ENCODE measurements around the gene BRCA1.
"Not testable (repeated sequence)": the region's sequence is repeated elsewhere in the genome, so short reads cannot be mapped to it uniquely, and the experiment has no call there.

BRCA1 gene

GRCh38 chr17:43140396-43141332, 15.5 kb upstream of the BRCA1 start:
- Histone ChIP-seq H3K4me1 (ENCODE audit: insufficient read depth, poor library complexity, severe bottlenecking) (no peaks in the 10 kb centered on the region), H3K4me3 (ENCODE audit: severe bottlenecking) (no peak overlapping the region), H3K9me3 (ENCODE audit: severe bottlenecking) (no peaks in the 10 kb centered on the region), H3K27me3 (ENCODE audit: insufficient read depth, poor library complexity, severe bottlenecking) (no peaks in the 10 kb centered on the region), H3K27ac (ENCODE audit: poor library complexity, severe bottlenecking) (no peak overlapping the region), H3K36me3 (ENCODE audit: low read depth) (0 out of 2 replicates have a peak, but pooled peaks cover 11% of the 10 kb centered on the region)
- no peak for TF ChIP-seq CTCF (IDR thresholded peaks at IDR 0.05; ENCODE audit: poor library complexity, severe bottlenecking)
- no peak for ATAC-seq (ENCODE audit: low read depth)
- DNase-seq (ENCODE audit: low spot score), result no peak

DNA sequence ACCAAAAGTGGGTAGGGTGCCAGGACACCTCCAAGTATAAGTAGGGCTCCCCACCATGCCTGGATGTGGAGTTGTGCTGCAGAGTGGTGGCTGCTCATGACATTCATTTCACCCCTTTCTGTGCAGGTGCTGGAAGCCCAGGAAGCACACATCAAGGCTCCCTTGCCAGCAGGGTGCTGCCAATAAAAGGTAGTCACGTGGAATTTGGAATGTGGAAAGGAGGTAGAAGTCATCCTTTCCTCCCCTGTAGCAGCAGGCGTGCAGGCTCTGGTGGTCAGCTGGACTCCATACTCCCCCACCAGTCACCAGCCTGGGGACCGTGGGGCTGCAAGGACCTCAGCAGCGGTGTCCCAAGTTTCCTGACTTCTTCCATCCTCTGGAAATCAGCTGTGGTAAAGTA, 13.4 kb upstream of the BRCA1 start:
- not testable (repeated sequence) for H3K4me3 ChIP-seq (ENCODE audit: severe bottlenecking); H3K36me3 ChIP-seq (ENCODE audit: low read depth); H3K4me1 ChIP-seq (ENCODE audit: insufficient read depth, poor library complexity, severe bottlenecking); H3K9me3 ChIP-seq (ENCODE audit: severe bottlenecking); H3K27me3 ChIP-seq (ENCODE audit: insufficient read depth, poor library complexity, severe bottlenecking); ATAC-seq (ENCODE audit: low read depth); H3K27ac ChIP-seq (ENCODE audit: poor library complexity, severe bottlenecking); DNase-seq (ENCODE audit: low spot score)

DNA sequence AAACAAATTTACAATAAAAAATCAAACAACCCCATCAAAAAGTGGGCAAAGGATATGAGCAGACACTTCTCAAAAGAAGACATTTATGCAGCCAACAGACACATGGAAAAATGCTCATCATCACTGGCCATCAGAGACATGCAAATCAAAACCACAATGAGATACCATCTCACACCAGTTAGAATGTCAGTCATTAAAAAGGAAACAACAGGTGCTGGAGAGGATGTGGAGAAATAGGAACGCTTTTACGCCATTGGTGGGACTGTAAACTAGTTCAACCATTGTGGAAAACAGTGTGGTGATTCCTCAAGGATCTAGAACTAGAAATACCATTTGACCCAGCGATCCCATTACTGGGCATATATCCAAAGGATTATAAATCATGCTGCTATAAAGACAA, 11.4 kb upstream of the BRCA1 start:
- H3K27ac ChIP-seq (ENCODE audit: poor library complexity, severe bottlenecking), result not testable (repeated sequence)

DNA sequence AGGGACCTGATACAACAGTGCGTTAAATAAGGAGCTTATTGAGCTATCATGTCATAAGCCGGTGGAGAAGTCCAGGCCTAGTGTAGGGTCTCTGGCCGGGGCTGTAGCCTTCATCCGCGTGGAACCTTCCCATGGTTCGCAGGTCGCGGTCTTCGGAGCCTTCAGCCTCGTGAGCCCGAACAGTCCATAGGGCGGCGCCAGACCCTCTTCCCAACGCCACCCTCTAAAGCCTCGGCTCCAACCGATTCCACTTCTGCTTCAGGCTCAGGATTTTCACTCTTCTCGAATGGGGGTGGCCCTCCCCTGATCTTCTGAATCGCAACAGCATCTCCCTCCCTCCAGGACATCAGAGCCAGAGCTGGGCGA, 10.3 kb upstream of the BRCA1 start:
- Histone ChIP-seq H3K4me1 (ENCODE audit: insufficient read depth, poor library complexity, severe bottlenecking) (no peaks in the 10 kb centered on the region), H3K27ac (ENCODE audit: poor library complexity, severe bottlenecking) (no peak overlapping the region), H3K36me3 (ENCODE audit: low read depth) (peaks cover 21% of the 10 kb centered on the region), H3K9me3 (ENCODE audit: severe bottlenecking) (no peaks in the 10 kb centered on the region), H3K4me3 (ENCODE audit: severe bottlenecking) (no peak overlapping the region), H3K27me3 (ENCODE audit: insufficient read depth, poor library complexity, severe bottlenecking) (no peaks in the 10 kb centered on the region)
- no peak for TF ChIP-seq CTCF (IDR thresholded peaks at IDR 0.05; ENCODE audit: poor library complexity, severe bottlenecking)
- ATAC-seq (ENCODE audit: low read depth), result no peak
- no peak for DNase-seq (ENCODE audit: low spot score)

More for the DNA sequence above, 11.4 kb upstream of the BRCA1 start:
- H3K36me3 ChIP-seq (ENCODE audit: low read depth), result peaks cover 11% of the 10 kb centered on the region
- not testable (repeated sequence) for H3K4me3 ChIP-seq (ENCODE audit: severe bottlenecking); H3K27me3 ChIP-seq (ENCODE audit: insufficient read depth, poor library complexity, severe bottlenecking); DNase-seq (ENCODE audit: low spot score); H3K4me1 ChIP-seq (ENCODE audit: insufficient read depth, poor library complexity, severe bottlenecking); H3K9me3 ChIP-seq (ENCODE audit: severe bottlenecking); ATAC-seq (ENCODE audit: low read depth)

GRCh38 chr17:43134774-43135453, 9.8 kb upstream of the BRCA1 start:
- H3K4me1 ChIP-seq (ENCODE audit: insufficient read depth, poor library complexity, severe bottlenecking), result peaks cover 3% of the 10 kb centered on the region
- no peaks in the 10 kb centered on the region for H3K27me3 ChIP-seq (ENCODE audit: insufficient read depth, poor library complexity, severe bottlenecking)
- no peak for DNase-seq (ENCODE audit: low spot score)
- no peak overlapping the region for H3K4me3 ChIP-seq (ENCODE audit: severe bottlenecking)
- no peak for ATAC-seq (ENCODE audit: low read depth)
- H3K36me3 ChIP-seq (ENCODE audit: low read depth), result peaks cover 25% of the 10 kb centered on the region
- no peak overlapping the region for H3K27ac ChIP-seq (ENCODE audit: poor library complexity, severe bottlenecking)
- H3K9me3 ChIP-seq (ENCODE audit: severe bottlenecking), result no peaks in the 10 kb centered on the region
- no peak for TF ChIP-seq CTCF (IDR thresholded peaks at IDR 0.05; ENCODE audit: poor library complexity, severe bottlenecking)

GRCh38 chr17:43133439-43133838, 8.3 kb upstream of the BRCA1 start:
- H3K36me3 ChIP-seq (ENCODE audit: low read depth), result peaks cover 26% of the 10 kb centered on the region
- not testable (repeated sequence) for ATAC-seq (ENCODE audit: low read depth); H3K27ac ChIP-seq (ENCODE audit: poor library complexity, severe bottlenecking)

More at GRCh38 chr17:43133439-43133838, 8.3 kb upstream of the BRCA1 start:
- not testable (repeated sequence) for H3K9me3 ChIP-seq (ENCODE audit: severe bottlenecking); H3K27me3 ChIP-seq (ENCODE audit: insufficient read depth, poor library complexity, severe bottlenecking); H3K4me3 ChIP-seq (ENCODE audit: severe bottlenecking); DNase-seq (ENCODE audit: low spot score)
- H3K4me1 ChIP-seq (ENCODE audit: insufficient read depth, poor library complexity, severe bottlenecking), result peaks cover 12% of the 10 kb centered on the region
